GM21717 (cell line): ENCODE data around the gene TIMM44.

Source experiments
- ATAC-seq: cut with Tn5 transposase; IDR thresholded peaks from one replicate; pipeline ENCODE4 v1.9.1; 2021; ENCODE audit warnings: mild to moderate bottlenecking, moderate library complexity; ENCODE audit not compliant: unreplicated experiment

Gene TIMM44

DNA sequence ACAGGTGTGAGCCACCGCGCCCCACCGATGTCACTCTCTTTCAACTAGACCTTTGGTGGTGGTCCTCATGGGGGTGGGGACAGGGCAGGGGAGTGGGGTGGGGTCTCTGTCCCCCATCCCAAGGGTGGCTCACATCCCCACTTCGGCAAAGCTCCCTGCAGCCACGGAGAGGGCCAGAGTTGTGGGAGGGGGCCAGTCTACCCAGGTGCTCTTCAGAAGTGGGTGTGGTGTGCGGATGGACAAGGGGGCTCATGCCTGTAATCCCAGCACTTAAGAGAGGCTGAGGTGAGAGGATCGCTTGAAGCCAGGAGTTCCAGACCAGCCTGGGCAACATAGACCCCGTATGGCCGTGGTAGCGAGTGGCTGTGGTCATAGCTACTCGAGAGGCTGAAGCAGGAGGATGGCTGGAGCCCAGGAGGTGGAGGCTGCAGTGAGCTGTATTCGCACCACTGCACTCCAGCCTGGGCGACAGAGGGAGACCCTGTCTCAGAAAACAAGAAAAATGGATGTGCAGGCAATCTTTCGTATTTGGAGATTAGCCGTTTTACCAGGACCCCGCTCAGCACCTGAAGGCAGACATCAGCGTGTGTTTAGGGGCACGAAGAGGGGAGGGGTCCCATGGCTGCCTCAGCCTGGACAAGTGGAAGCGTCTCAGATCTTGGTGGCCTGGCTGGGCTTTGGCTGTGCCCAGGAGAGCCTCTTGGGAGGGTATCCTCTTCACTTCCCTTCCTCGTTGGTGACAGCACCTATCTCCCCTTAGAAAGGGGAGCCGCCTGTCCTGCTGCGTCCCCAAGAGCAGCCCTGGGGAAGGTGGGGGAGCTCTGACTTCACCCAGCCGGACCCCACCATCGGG lies 28.0 kb downstream of the TIMM44 start:
- ATAC-seq: no peak

DNA sequence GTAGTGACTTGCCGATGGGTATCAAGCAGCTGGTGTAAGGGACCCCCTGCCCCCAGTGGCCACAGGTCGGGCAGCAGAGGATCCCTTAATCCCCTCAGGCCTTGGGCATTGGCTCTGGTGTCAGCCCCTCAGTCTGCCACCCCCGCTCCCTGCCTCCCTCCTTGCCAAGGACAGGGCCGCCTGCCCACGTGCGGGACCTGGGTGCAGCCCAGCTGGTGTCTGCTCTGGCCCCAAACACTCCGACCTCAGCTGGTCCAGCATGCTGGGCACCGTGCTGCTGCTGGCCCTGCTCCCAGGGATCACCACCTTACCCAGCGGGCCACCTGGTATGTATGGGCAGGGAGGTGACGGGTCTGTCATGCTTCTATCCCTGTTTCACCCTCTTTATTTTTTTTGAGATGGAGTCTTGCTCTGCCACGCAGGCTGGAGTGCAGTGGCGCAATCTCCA lies 28.8 kb downstream of the TIMM44 start, which contains the start of gene TGFBR3L:
Gene TGFBR3L (plus strand): TSS at position 233 of the 448 bp plus-strand sequence.
- ATAC-seq: no peak

GRCh38 chr19:7914099-7914498 lies 29.4 kb downstream of the TIMM44 start:
- ATAC-seq: no peak

DNA sequence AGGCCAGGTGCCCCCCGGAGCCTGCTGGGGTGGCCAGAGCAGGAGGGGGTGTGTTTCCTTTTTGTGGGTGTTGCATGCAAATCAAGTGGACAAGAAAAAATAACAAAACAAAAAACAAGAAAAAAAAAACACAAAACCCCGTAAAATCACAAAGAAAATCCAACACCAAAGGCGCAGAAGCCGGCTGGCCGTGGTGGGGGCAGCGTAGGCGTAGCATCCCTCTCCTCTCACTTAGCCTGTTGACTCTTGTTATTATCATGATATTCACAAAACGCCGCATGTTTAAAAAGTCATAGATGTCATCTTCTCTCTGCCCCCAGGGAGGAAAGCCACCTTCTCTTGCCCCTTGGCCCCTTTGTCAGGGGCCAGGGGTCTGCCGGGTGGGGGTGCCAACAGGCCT lies 29.8 kb downstream of the TIMM44 start:
- ATAC-seq: no peak

DNA sequence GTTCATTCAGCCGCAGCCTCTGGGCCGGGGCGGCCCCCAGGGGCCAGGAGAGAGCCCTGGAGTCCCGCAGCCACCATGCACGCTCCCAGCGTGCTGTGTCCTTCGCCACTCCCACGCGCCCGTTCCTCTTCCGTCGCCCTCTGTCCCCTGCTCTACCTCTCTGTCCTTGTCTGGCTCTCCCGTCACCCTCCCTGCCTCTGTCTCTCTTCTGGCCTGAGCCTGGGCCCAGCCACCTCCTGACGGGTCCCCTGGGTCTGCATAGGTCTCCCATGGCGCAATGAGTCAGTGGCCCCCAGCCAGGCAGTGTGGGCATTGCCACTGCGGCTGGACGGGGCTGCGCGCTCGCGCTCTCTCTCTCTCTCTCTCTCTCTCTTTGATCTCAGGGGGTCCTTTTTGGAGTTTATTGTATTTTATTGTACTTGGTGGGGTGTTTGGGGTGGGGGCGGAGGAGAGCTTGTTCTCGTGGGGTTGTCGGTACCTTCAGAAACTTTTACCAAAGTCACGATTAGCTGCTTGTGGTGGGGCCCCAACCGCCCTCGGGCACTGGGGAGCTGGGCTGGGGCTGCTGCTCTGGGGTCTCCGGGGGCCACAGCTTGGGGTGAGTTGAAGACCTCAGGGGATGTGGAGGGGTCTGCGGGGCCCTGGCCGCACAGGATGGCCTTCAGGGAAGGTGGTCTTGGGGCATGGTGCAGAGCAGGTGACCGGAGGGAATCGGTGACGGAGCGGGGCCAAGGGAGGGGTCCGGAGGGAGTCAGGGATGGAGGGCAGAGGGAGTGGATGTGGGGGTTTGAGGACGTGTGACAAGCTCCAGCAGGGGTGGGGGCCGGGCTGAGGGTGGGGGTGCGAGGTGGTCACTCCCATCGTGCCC lies 30.5 kb downstream of the TIMM44 start:
- ATAC-seq: no peak

DNA sequence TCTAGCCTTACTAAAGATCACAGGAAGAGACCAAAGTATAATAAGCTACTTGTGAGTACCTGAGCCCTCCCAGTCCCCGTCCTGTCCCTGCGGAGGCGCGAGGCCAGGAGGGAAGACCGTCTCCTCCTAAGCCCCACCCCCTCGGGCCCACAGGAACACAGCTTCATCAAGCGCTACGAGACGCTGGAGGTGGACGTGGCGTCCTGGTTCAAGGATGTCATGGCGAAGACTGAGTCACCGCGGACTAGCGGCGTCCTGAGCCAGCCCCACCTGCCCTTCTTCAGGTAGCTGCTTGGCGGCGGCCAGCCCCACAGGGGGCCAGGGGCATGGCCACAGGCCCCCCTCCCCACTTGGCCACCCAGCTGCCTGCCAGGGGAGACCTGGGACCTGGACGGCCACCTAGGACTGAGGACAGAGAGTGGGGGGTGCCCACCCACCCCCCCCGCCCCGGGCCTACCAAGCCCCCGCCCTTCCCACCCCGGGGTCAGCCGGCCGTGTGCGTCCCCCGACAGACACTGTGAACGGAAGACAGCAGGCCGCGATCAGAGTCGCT lies 31.2 kb downstream of the TIMM44 start:
- no peak for ATAC-seq

DNA sequence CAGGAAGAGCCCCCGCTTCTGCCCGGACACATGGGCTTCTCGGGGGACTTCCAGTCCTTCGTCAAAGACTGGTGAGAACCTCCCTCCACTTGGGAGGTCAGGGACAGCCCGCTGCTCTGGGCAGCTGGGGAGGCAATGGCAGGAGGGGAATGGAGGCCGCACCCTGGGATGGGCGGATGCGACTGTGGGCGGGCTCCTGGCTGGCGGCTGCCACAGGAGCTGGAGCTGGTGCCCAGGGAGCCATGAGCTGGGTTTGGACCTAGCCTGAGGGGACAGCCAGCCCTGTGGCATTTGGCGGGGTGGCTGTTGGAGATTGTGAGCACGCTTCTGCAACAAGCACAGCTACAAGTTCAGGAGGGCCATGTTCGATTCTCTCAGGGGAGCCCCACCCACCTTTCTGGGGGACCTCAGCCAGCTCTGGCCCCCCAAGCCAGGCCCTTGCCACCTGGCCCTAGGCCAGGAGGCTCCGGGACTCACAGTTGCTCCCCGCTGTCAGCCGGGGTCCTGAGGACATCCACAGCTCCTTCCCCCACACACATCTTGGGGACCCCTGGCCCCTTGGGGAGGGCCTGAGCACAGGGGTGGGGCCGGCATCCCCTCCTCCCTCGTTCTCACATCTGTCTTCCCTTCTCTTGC lies 31.8 kb downstream of the TIMM44 start:
- no peak for ATAC-seq

DNA sequence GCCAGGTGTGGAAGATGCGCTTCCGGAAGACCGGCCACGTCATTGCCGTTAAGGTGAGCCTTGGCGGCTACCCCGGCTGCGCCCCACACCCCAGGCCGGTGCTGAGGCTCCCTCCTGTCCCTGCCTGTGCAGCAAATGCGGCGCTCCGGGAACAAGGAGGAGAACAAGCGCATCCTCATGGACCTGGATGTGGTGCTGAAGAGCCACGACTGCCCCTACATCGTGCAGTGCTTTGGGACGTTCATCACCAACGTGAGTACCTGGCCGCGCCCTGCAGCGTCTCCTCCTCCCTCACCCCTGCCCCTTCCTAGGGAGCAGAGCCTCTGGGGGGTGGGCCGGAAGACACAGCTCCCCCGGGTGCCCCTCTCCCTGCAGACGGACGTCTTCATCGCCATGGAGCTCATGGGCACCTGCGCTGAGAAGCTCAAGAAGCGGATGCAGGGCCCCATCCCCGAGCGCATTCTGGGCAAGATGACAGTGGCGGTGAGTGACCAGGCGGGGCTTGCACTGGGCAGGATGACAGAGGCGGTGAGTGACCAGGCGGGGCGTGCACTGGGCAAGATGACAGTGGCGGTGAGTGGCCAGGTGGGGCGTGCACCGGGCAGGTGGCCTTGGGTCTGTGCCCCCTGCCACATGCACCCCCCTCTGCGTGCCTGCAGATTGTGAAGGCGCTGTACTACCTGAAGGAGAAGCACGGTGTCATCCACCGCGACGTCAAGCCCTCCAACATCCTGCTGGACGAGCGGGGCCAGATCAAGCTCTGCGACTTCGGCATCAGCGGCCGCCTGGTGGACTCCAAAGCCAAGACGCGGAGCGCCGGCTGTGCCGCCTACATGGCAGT lies 32.9 kb downstream of the TIMM44 start:
- no peak for ATAC-seq

DNA sequence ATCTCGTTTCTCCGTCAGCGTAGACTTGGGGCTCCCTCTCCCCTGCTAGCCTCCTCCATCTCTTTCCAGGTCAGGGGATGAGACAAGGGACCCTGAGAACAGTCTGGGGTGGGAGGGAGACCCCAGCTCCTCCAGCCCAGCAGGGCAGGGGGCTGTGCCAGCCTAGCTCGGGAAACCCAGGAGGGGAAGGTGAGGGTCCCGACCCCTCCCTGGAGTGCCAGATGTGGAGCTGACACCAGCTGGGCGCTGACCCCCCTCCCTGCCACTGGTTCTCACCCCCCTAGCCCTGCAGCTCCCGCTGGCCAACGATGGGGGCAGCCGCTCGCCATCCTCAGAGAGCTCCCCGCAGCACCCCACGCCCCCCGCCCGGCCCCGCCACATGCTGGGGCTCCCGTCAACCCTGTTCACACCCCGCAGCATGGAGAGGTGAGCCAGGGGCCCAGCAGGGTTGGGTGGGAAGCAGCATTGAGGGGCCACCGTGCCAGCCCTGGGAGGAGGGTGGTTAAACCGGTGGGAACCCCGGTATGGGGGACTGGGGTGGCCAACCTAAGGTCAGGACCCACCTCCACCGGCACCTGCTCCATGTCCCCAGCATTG lies 33.9 kb downstream of the TIMM44 start:
- no peak for ATAC-seq

DNA sequence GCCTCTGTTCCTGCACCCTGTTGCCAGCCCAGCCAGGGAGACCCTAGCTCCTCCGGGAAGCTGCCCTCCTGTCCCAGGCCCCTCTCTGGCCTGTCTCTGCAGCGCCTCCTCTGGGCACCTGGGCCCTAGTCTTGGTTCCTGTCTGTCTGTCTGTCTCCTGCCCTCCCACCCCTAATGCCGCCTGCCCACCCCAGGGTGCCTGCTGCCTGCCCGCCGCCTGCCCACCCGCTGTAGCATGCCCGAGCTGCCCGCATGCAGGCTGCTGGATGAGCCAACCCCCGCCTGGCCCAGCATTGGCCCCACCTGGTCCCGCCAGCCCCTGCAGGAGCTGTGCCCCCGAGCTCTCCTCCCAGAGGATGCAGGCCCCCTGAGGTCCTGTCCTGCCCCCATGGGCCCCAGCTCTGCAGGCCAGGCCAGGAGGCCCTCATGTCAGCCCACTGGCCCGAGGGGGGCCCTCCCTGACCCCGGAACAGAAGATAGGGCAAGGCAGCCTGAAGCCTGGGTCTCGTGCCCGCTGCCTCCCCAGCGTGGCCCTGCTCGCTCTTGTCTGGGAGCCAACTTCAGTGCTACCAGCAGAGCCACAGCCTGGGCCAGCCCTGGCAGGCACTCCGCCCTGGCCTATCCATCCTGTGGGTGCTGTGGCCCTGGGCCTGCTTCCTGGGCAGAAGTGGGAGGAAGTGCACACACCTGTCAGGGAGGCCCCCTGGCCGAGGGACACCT lies 34.6 kb downstream of the TIMM44 start:
- ATAC-seq: no peak

GRCh38 chr19:7908078-7908699 lies 35.3 kb downstream of the TIMM44 start:
- no peak for ATAC-seq

DNA sequence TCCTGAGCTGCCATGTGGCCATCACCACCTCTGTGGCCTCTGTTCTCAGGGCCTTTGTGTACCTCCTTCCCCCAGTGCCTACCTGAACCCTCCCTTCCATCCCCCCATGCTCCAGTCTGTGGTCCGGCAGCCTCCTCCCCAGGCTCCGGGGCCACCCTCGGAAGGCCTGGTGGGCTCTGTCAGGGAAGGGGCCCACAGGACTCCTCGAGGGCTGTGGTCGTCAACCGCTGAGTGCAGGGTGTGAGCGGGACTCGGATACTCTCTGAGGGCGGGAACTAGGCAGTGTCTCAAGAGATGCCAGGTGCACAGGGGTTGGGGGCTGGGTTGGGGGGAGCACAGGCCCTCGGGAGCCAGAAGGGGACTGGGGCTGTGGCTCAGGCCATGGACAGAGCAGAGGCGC lies 35.9 kb downstream of the TIMM44 start:
- no peak for ATAC-seq

DNA sequence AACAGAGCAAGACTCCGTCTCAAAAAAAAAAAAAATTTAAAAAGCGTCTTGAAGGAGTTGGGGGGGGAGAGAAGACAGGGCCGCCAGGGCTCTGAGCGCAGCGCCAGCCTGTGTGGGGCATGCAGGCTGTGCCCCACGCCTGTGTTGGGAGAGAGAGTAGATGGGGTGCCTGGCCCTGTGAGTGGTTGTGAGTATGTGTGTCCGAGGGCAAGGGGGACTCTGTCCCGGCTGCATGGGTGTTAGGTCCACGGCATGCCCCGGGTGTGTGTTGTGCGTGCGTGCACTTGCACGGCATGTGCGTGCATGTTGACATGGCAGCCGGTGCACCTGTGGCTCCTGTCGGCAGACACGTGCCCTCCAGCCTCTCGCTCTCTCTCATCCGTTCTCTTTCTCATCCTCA lies 36.3 kb downstream of the TIMM44 start:
- no peak for ATAC-seq

- no peak for ATAC-seq
Measured at GRCh38 chr19:7905859-7906258, 37.6 kb downstream of the TIMM44 start.

DNA sequence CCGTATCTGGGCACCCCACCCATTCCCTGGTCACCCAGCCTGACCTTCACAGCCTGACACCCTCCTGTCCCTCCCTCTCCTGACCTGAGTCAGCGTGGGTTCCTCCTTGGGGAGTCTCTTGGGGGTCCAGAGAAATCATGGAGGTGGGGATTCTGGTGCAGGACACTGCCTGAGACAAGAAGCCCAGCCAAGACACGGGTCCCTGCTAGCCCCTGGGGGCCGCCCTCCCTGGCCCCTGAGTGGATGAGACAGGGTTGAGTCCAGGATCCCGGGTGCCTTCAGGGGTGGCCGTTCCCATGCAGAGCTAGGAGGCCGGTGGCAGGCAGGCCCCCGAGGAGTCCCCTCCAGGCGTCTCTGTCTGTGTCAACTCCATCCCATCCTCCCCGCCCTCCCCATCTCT lies 38.2 kb downstream of the TIMM44 start:
- no peak for ATAC-seq

GRCh38 chr19:7904074-7905020 lies 39.1 kb downstream of the TIMM44 start:
- ATAC-seq: peak; percentile 13

- ATAC-seq: peak; percentile 63
Measured at GRCh38 chr19:7903244-7904073, 40.0 kb downstream of the TIMM44 start, which contains the start of gene MAP2K7. MAP2K7 (plus strand) TSS chr19:7903877; CDS start chr19:7903945, 68 bp downstream.
